Tibial nerve (tissue), 4 donors: ENCODE measurements around the gene SHANK3. TPM values are rescaled to one million over a fixed set of nuclear protein-coding genes. Genes with fewer than 3 reads are reported as not detected.

Experiments
- DNase-seq, 2 donors: peaks; one replicate each; pipeline ENCODE4 v3.0.0-alpha.2; 2019; ENCODE audit warnings: low spot score in 2 of 2
- H3K27ac ChIP-seq, 4 donors: fragments of 200-600 bp; sonication (generic) in 3 of 4; one replicate each; pipeline ENCODE4 v1.5.1; 2017 to 2019; ENCODE audit warnings: mild to moderate bottlenecking in 1 of 4
- H3K27me3 ChIP-seq, 2 donors: fragments of 200-600 bp; sonication (generic) in 1 of 2; one replicate each; pipeline versions ENCODE4 v1.5.1 to v1.6.0; 2017 to 2019
- H3K36me3 ChIP-seq, 3 donors: fragments of 200-600 bp; sonication (generic); one replicate each; pipeline ENCODE4 v1.5.1; 2018 to 2019
- H3K4me1 ChIP-seq, 4 donors: fragments of 200-600 bp; sonication (generic) in 3 of 4; one replicate each; pipeline ENCODE4 v1.5.1; 2017 to 2019
- H3K4me3 ChIP-seq, 4 donors: fragments of 200-600 bp; sonication (generic) in 3 of 4; one replicate each; pipeline ENCODE4 v1.5.1; 2017 to 2019; ENCODE audit warnings: mild to moderate bottlenecking in 1 of 4, moderate library complexity in 1 of 4
- H3K9me3 ChIP-seq, 4 donors: fragments of 200-600 bp; sonication (generic) in 3 of 4; one replicate each; pipeline ENCODE4 v1.5.1; 2017 to 2019
- CTCF ChIP-seq, 5 experiments: fragments of 200-600 bp in 3 of 5; fragments of 450-650 bp in 2 of 5; sonication (generic) in 3 of 5; IDR thresholded peaks; one replicate each; pipeline ENCODE4 v1.5.1; 2016 to 2019; ENCODE audit warnings: antibody characterized with exemption in 5 of 5, mild to moderate bottlenecking in 3 of 5, moderate library complexity in 2 of 5
- EP300 ChIP-seq, 2 donors: sonication (generic); formaldehyde crosslinking; IDR thresholded peaks; one replicate each; pipeline ENCODE4 v1.6.1; 2017; ENCODE audit warnings: antibody characterized with exemption in 2 of 2, mild to moderate bottlenecking in 1 of 2
- POLR2A ChIP-seq, 2 donors: fragments of 450-650 bp; IDR thresholded peaks; one replicate each; pipeline ENCODE4 v1.6.1; 2017; ENCODE audit warnings: antibody characterized with exemption in 2 of 2, mild to moderate bottlenecking in 2 of 2, moderate library complexity in 2 of 2
- WGBS, 2 donors: methylation state at CpG; one replicate each; pipeline ENCODE4 v1.1.5; 2018; 5-methylcytosine and 5-hydroxymethylcytosine counted together
- total RNA-seq, 4 donors: library from RNA; depleted of rRNA; stranded (reverse); fragments of >200 nt; gene quantifications; one replicate each; pipeline ENCODE4 v1.1.0, GENCODE V29; 2016

Gene SHANK3
- total RNA-seq, 4 donors from 2014 or later, result 10.3 to 29.4 (median 20.5) TPM

- no peak overlapping the region for H3K4me3 ChIP-seq
- no peaks in the 10 kb centered on the region for H3K27me3 ChIP-seq
- H3K4me1 ChIP-seq, result peaks cover 0 to 40% (median 5%) of the 10 kb centered on the region in 4 donors
- H3K36me3 ChIP-seq, result peaks cover 0 to under 1% (median 0%) of the 10 kb centered on the region in 3 donors
- TF ChIP-seq EP300 (IDR thresholded peaks at IDR 0.05) (no peak), POLR2A (IDR thresholded peaks at IDR 0.05) (no peak), CTCF (IDR thresholded peaks at IDR 0.05) (no peak)
- peaks cover 0 to 8% (median 0%) of the 10 kb centered on the region in 4 donors for H3K9me3 ChIP-seq
- DNase-seq, result no peak
- 87 to 90% methylated on average over 18 of the region's 18 CpGs for WGBS, 2 donors
- H3K27ac ChIP-seq, result no peak overlapping the region
Measured at GRCh38 chr22:50695421-50696250, 23.0 kb downstream of the SHANK3 start.

- WGBS, 2 donors, result 47 to 63% methylated on average over 21 of the region's 21 CpGs
- no peak for DNase-seq
- Histone ChIP-seq H3K36me3 (peaks cover 0 to 7% (median 0%) of the 10 kb centered on the region in 3 donors), H3K27me3 (no peaks in the 10 kb centered on the region), H3K4me1 (peaks cover 0 to 47% (median 5%) of the 10 kb centered on the region in 4 donors), H3K4me3 (no peak overlapping the region), H3K27ac (no peak overlapping the region), H3K9me3 (peaks cover 0 to 7% (median 0%) of the 10 kb centered on the region in 4 donors)
- TF ChIP-seq CTCF (IDR thresholded peaks at IDR 0.05) (no peak), EP300 (IDR thresholded peaks at IDR 0.05) (no peak), POLR2A (IDR thresholded peaks at IDR 0.05) (no peak)
Measured at GRCh38 chr22:50696251-50696798, 23.7 kb downstream of the SHANK3 start.

- Histone ChIP-seq H3K27ac (peak overlapping the region in 1 of 4 donors; percentile 31), H3K4me3 (peak overlapping the region; percentile 22 to 55 (median 33)), H3K36me3 (peaks cover 0 to 8% (median 0%) of the 10 kb centered on the region in 3 donors)
Measured at GRCh38 chr22:50696799-50697561, 24.4 kb downstream of the SHANK3 start.

GRCh38 chr22:50697667-50698506, 25.3 kb downstream of the SHANK3 start:
- Histone ChIP-seq H3K27me3 (no peaks in the 10 kb centered on the region), H3K27ac (no peak overlapping the region), H3K4me1 (peaks cover 0 to 54% (median 5%) of the 10 kb centered on the region in 4 donors), H3K9me3 (no peaks in the 10 kb centered on the region), H3K36me3 (peaks cover 0 to 17% (median 0%) of the 10 kb centered on the region in 3 donors), H3K4me3 (peak overlapping the region in 3 of 4 donors; percentile 5 to 55 (median 12))
- TF ChIP-seq POLR2A (IDR thresholded peaks at IDR 0.05) (no peak), EP300 (IDR thresholded peaks at IDR 0.05) (no peak), CTCF (IDR thresholded peaks at IDR 0.05) (no peak)
- no peak for DNase-seq
- 37 to 44% methylated on average over 18 to 39 of the region's 54 CpGs for WGBS, 2 donors

More at GRCh38 chr22:50696799-50697561, 24.4 kb downstream of the SHANK3 start:
- H3K9me3 ChIP-seq, result peaks cover 0 to under 1% (median 0%) of the 10 kb centered on the region in 4 donors
- peaks cover 0 to 49% (median 5%) of the 10 kb centered on the region in 4 donors for H3K4me1 ChIP-seq
- 23 to 45% methylated on average over 20 to 24 of the region's 58 CpGs for WGBS, 2 donors
- no peaks in the 10 kb centered on the region for H3K27me3 ChIP-seq
- DNase-seq, result no peak
- TF ChIP-seq EP300 (IDR thresholded peaks at IDR 0.05) (no peak), POLR2A (IDR thresholded peaks at IDR 0.05) (no peak), CTCF (IDR thresholded peaks at IDR 0.05) (peak in 3 of 5 experiments; percentile 24 to 42 (median 29))
